ENCODE results near the gene KRTCAP2.

KRTCAP2 gene

GRCh38 chr1:155130272-155131006 lies 42.7 kb downstream of the KRTCAP2 start:
- DNase-seq, result no peak

GRCh38 chr1:155128755-155129473 lies 44.2 kb downstream of the KRTCAP2 start:
- DNase-seq, result no peak

GRCh38 chr1:155127967-155128754 lies 44.9 kb downstream of the KRTCAP2 start:
- no peak for DNase-seq

GRCh38 chr1:155127105-155127966 lies 45.8 kb downstream of the KRTCAP2 start, which contains the start of gene EFNA1:
Gene EFNA1, plus strand, starts transcription at chr1:155127876. Its CDS starts 102 bp downstream, at chr1:155127978.
- no peak for DNase-seq

- no peak for DNase-seq
These were observed 46.5 kb downstream of the KRTCAP2 start for GRCh38 chr1:155126556-155127104.

GRCh38 chr1:155125946-155126555 lies 47.1 kb downstream of the KRTCAP2 start:
- DNase-seq, result no peak

- DNase-seq, result no peak
These were observed 47.6 kb downstream of the KRTCAP2 start for GRCh38 chr1:155125511-155125945.

- DNase-seq, result no peak
These were observed 48.3 kb downstream of the KRTCAP2 start for GRCh38 chr1:155124503-155125463.

- DNase-seq, result no peak
These were observed 49.3 kb downstream of the KRTCAP2 start for GRCh38 chr1:155123801-155124200.

GRCh38 chr1:155122308-155122707 lies 50.8 kb downstream of the KRTCAP2 start:
- no peak for DNase-seq

- no peak for DNase-seq
These were observed 51.9 kb downstream of the KRTCAP2 start for GRCh38 chr1:155121249-155121648.

GRCh38 chr1:155120253-155120652 lies 52.9 kb downstream of the KRTCAP2 start:
- no peak for DNase-seq
